Measurements from ENCODE around the gene TRMT61B. TPM values are rescaled to one million over a fixed set of nuclear protein-coding genes. Genes with fewer than 3 reads are reported as not detected.

TRMT61B gene
- total and polyA plus RNA-seq, 7 experiments from 2014 or later: 14.8 to 25.2 (median 20.5) TPM

- intact Hi-C loops (cut with micrococcal nuclease): loop anchor here (1.0 to 10.0 kb wide), 8 partner anchors 11 to 417 kb away; partner anchors contain the start of genes PPP1CB (in 2 of the 2), TRMT61B (in 2 of the 2), CLIP4 (in 1 of the 2) and FOSL2 (in 1 of the 2)
- H3K27me3 Mint-ChIP-seq: peaks cover 0 to 8% (median 0%) of the 10 kb centered on the region in 5 donors
- H3K36me3 Mint-ChIP-seq: peaks cover 0 to 11% (median 4%) of the 10 kb centered on the region in 5 donors
- Histone ChIP-seq H3K27ac (ENCODE audit: low read depth, low read length) (peak overlapping the region; percentile 50), H3K27me3 (ENCODE audit: control insufficient read depth in 2 of 2, insufficient read depth in 2 of 2, low read length in 2 of 2) (no peaks in the 10 kb centered on the region), H3K9me3 (ENCODE audit: control insufficient read depth in 2 of 3, low read length in 3 of 3) (no peaks in the 10 kb centered on the region), H3K4me3 (ENCODE audit: low read length) (peak overlapping the region; percentile 63), H3K4me1 (ENCODE audit: control insufficient read depth in 2 of 2, insufficient read depth in 2 of 2, low read length in 2 of 2) (peaks cover 5 to 9% of the 10 kb centered on the region in 2 donors), H3K36me3 (ENCODE audit: control insufficient read depth in 2 of 3, insufficient read depth in 3 of 3, low read length in 3 of 3) (peaks cover 0 to 5% (median 0%) of the 10 kb centered on the region in 3 experiments)
- CTCF ChIA-PET: interaction anchor here (0.7 to 1.1 kb wide), 2 partner anchors 215 to 559 kb away, joined by 3 to 4 read pairs; no protein-coding TSS in a partner anchor
- H3K4me3 Mint-ChIP-seq: peak overlapping the region; percentile 73 to 94 (median 84)
- peaks cover 7 to 23% (median 16%) of the 10 kb centered on the region in 7 donors for H3K4me1 Mint-ChIP-seq
- DNase-seq (no peak), ATAC-seq (no peak)
- H3K9me3 Mint-ChIP-seq: no peaks in the 10 kb centered on the region
- H3K27ac Mint-ChIP-seq: peak overlapping the region in 8 of 9 donors; percentile 11 to 73 (median 56)
- POLR2A ChIA-PET: interaction anchor here (0.5 to 1.4 kb wide), 4 partner anchors 12 to 256 kb away, joined by 3 to 9 read pairs (median 3); partner anchors contain the start of gene TRMT61B
Observed at GRCh38 chr2:28809927-28810326, 60.2 kb downstream of the TRMT61B start.

- ChIA-PET POLR2A (interaction anchor here (0.8 kb wide), 1 partner anchor 8 kb away, joined by 3 read pairs; no protein-coding TSS in a partner anchor), CTCF (no interaction called here)
- Histone ChIP-seq H3K4me1 (ENCODE audit: control insufficient read depth in 2 of 2, insufficient read depth in 2 of 2, low read length in 2 of 2) (no peaks in the 10 kb centered on the region), H3K27me3 (ENCODE audit: control insufficient read depth in 2 of 2, insufficient read depth in 2 of 2, low read length in 2 of 2) (no peaks in the 10 kb centered on the region), H3K9me3 (ENCODE audit: control insufficient read depth in 2 of 3, low read length in 3 of 3) (no peaks in the 10 kb centered on the region), H3K27ac (ENCODE audit: low read depth, low read length) (no peak overlapping the region), H3K36me3 (ENCODE audit: control insufficient read depth in 2 of 3, insufficient read depth in 3 of 3, low read length in 3 of 3) (peaks cover 0 to 36% (median 0%) of the 10 kb centered on the region in 3 experiments), H3K4me3 (ENCODE audit: low read length) (no peak overlapping the region)
- ATAC-seq (no peak), DNase-seq (no peak)
- Mint-ChIP-seq H3K4me1 (peaks cover 0 to 9% (median under 1%) of the 10 kb centered on the region in 7 donors), H3K27ac (peak overlapping the region in 2 of 9 donors; percentile 14 to 29), H3K4me3 (no peak overlapping the region), H3K27me3 (no peaks in the 10 kb centered on the region), H3K36me3 (peaks cover 0 to 33% (median 13%) of the 10 kb centered on the region in 5 donors), H3K9me3 (peaks cover 0 to 2% (median 0%) of the 10 kb centered on the region in 11 donors)
- intact Hi-C loops (cut with micrococcal nuclease): no loop called here
Observed at GRCh38 chr2:28802975-28803429, 67.1 kb downstream of the TRMT61B start.

- H3K4me1 ChIP-seq (ENCODE audit: control insufficient read depth in 2 of 2, insufficient read depth in 2 of 2, low read length in 2 of 2): no peaks in the 10 kb centered on the region
- no peaks in the 10 kb centered on the region for H3K9me3 ChIP-seq (ENCODE audit: control insufficient read depth in 2 of 3, low read length in 3 of 3)
- Mint-ChIP-seq H3K4me1 (peaks cover 2 to 18% (median 11%) of the 10 kb centered on the region in 7 donors), H3K4me3 (no peak overlapping the region), H3K36me3 (peaks cover 6 to 45% (median 25%) of the 10 kb centered on the region in 5 donors), H3K27me3 (no peaks in the 10 kb centered on the region), H3K9me3 (peaks cover 0 to 6% (median 0%) of the 10 kb centered on the region in 11 donors), H3K27ac (no peak overlapping the region)
- no peak overlapping the region for H3K27ac ChIP-seq (ENCODE audit: low read depth, low read length)
- no peak overlapping the region for H3K4me3 ChIP-seq (ENCODE audit: low read length)
- ATAC-seq: no peak
- DNase-seq: no peak
- ChIA-PET CTCF (interaction anchor here (0.9 kb wide), 1 partner anchor 20 kb away, joined by 3 read pairs; no protein-coding TSS in a partner anchor), POLR2A (no interaction called here)
- H3K27me3 ChIP-seq (ENCODE audit: control insufficient read depth in 2 of 2, insufficient read depth in 2 of 2, low read length in 2 of 2): no peaks in the 10 kb centered on the region
- intact Hi-C loops (cut with micrococcal nuclease): no loop called here
- H3K36me3 ChIP-seq (ENCODE audit: control insufficient read depth in 2 of 3, insufficient read depth in 3 of 3, low read length in 3 of 3): peaks cover 0 to 47% (median 0%) of the 10 kb centered on the region in 3 experiments
Observed at GRCh38 chr2:28801726-28802125, 68.4 kb downstream of the TRMT61B start.

Other genes with a start within 250 kb of the TRMT61B start
- 100 to 1,000 TPM; 202 to 223 (median 210) TPM for gene PPP1CB, start 118.5 kb downstream of the TRMT61B start, total RNA-seq
- gene PPP1CB, start 118.5 kb downstream of the TRMT61B start, polyA plus RNA-seq: 100 to 1,000 TPM in 1 of 2 donors, 10 to 100 TPM in 1; 73.5 to 100 TPM
- 1 to 10 TPM; 1.3 to 9.8 (median 4.6) TPM for gene SPDYA, start 59.5 kb downstream of the TRMT61B start, total RNA-seq
- gene SPDYA, start 59.5 kb downstream of the TRMT61B start, polyA plus RNA-seq: not detected
- 10 to 100 TPM; 49.6 to 75.0 (median 63.9) TPM for gene WDR43, start 24.4 kb upstream of the TRMT61B start, total RNA-seq
- 10 to 100 TPM; 44.4 to 46.6 TPM for gene WDR43, start 24.4 kb upstream of the TRMT61B start, polyA plus RNA-seq
- 1 to 10 TPM in 4 of 5 experiments, under 1 TPM in 1; 0.97 to 4.9 (median 1.6) TPM for gene TOGARAM2, start 111.0 kb upstream of the TRMT61B start, total RNA-seq
- gene TOGARAM2, start 111.0 kb upstream of the TRMT61B start, polyA plus RNA-seq: under 1 TPM in 1 of 2 donors, not detected in 1; 0.58 TPM
- not detected for gene PCARE, start 204.2 kb upstream of the TRMT61B start, total RNA-seq
- gene PCARE, start 204.2 kb upstream of the TRMT61B start, polyA plus RNA-seq: not detected
- gene CLIP4, start 245.1 kb upstream of the TRMT61B start, total RNA-seq: 10 to 100 TPM; 35.9 to 57.7 (median 48.7) TPM
- gene CLIP4, start 245.1 kb upstream of the TRMT61B start, polyA plus RNA-seq: 10 to 100 TPM; 17.2 to 21.7 TPM